ENCODE measurements around the gene C4orf17. TPM values are rescaled to one million over a fixed set of nuclear protein-coding genes. Genes with fewer than 3 reads are reported as not detected.

The C4orf17 gene
- total RNA-seq, 1 experiment from 2014 or later, result not detected

- Mint-ChIP-seq H3K4me3 (no peak overlapping the region), H3K9me3 (no peaks in the 10 kb centered on the region), H3K36me3 (no peaks in the 10 kb centered on the region), H3K4me1 (no peaks in the 10 kb centered on the region), H3K27me3 (ENCODE audit: low read depth) (no peaks in the 10 kb centered on the region), H3K27ac (no peak overlapping the region)
- CTCF ChIA-PET, result interaction anchor here (0.5 to 1.8 kb wide), 7 partner anchors 9 to 542 kb away, joined by 3 to 9 read pairs (median 6); no protein-coding TSS in a partner anchor
- POLR2A ChIA-PET, result no interaction called here
- TF ChIP-seq, protein P1, sequence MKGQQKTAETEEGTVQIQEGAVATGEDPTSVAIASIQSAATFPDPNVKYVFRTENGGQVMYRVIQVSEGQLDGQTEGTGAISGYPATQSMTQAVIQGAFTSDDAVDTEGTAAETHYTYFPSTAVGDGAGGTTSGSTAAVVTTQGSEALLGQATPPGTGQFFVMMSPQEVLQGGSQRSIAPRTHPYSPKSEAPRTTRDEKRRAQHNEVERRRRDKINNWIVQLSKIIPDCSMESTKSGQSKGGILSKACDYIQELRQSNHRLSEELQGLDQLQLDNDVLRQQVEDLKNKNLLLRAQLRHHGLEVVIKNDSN (CRISPR knock-in tag; IDR thresholded peaks at IDR 0.05), result no peak
- TF ChIP-seq MXD4 (CRISPR knock-in tag; IDR thresholded peaks at IDR 0.05; ENCODE audit: borderline replicate concordance), result no peak
- TF ChIP-seq, protein P2, sequence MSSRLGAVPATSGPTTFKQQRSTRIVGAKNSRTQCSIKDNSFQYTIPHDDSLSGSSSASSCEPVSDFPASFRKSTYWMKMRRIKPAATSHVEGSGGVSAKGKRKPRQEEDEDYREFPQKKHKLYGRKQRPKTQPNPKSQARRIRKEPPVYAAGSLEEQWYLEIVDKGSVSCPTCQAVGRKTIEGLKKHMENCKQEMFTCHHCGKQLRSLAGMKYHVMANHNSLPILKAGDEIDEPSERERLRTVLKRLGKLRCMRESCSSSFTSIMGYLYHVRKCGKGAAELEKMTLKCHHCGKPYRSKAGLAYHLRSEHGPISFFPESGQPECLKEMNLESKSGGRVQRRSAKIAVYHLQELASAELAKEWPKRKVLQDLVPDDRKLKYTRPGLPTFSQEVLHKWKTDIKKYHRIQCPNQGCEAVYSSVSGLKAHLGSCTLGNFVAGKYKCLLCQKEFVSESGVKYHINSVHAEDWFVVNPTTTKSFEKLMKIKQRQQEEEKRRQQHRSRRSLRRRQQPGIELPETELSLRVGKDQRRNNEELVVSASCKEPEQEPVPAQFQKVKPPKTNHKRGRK (CRISPR knock-in tag; IDR thresholded peaks at IDR 0.05; ENCODE audit: borderline replicate concordance), result no peak
- no peak for TF ChIP-seq RELA (CRISPR knock-in tag; IDR thresholded peaks at IDR 0.05; ENCODE audit: borderline replicate concordance)
- TF ChIP-seq ZNF416 (CRISPR knock-in tag; IDR thresholded peaks at IDR 0.05), result no peak
- TF ChIP-seq, protein P3, sequence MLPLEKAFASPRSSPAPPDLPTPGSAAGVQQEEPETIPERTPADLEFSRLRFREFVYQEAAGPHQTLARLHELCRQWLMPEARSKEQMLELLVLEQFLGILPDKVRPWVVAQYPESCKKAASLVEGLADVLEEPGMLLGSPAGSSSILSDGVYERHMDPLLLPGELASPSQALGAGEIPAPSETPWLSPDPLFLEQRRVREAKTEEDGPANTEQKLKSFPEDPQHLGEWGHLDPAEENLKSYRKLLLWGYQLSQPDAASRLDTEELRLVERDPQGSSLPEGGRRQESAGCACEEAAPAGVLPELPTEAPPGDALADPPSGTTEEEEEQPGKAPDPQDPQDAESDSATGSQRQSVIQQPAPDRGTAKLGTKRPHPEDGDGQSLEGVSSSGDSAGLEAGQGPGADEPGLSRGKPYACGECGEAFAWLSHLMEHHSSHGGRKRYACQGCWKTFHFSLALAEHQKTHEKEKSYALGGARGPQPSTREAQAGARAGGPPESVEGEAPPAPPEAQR (CRISPR knock-in tag; IDR thresholded peaks at IDR 0.05), result no peak
- TF ChIP-seq, protein P4, sequence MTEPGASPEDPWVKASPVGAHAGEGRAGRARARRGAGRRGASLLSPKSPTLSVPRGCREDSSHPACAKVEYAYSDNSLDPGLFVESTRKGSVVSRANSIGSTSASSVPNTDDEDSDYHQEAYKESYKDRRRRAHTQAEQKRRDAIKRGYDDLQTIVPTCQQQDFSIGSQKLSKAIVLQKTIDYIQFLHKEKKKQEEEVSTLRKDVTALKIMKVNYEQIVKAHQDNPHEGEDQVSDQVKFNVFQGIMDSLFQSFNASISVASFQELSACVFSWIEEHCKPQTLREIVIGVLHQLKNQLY (CRISPR knock-in tag; IDR thresholded peaks at IDR 0.05), result no peak
- TF ChIP-seq PRRX2 (CRISPR knock-in tag; IDR thresholded peaks at IDR 0.05), result no peak
- no peak for ATAC-seq
- DNase-seq (ENCODE audit: low spot score), result no peak
Observed at GRCh38 chr4:99471896-99472295, 38.9 kb upstream of the C4orf17 start.

DNA sequence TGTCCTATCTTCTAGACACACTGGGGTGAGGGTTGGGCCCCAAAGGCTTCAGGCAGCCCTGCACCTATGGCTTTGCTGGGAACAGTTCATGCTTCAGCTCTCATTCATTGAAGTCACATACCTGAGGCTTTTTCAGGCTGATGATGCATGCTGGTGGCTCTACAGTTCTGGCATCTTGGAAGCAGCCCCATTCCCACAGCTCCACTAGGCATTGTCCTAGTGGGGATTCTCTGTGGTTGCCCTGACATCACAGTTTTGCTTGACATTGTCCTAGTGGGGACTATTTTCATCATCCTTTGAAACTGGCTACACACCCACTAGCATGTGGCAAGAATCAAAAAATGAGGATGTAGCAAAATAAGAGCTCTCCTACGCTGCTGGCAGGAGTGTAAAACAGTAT, 37.7 kb upstream of the C4orf17 start:
- no peak for DNase-seq (ENCODE audit: low spot score)
- no peak overlapping the region for H3K4me3 Mint-ChIP-seq
- H3K27me3 Mint-ChIP-seq (ENCODE audit: low read depth), result no peaks in the 10 kb centered on the region; the same call in 1 of the 2 replicates
- no peak for ATAC-seq
- no peak for TF ChIP-seq ZNF396 (CRISPR knock-in tag; IDR thresholded peaks at IDR 0.05; ENCODE audit: borderline replicate concordance)
- TF ChIP-seq ZNF138 (CRISPR knock-in tag; conservative IDR thresholded peaks at IDR 0.05), result no peak
- TF ChIP-seq, protein P5, sequence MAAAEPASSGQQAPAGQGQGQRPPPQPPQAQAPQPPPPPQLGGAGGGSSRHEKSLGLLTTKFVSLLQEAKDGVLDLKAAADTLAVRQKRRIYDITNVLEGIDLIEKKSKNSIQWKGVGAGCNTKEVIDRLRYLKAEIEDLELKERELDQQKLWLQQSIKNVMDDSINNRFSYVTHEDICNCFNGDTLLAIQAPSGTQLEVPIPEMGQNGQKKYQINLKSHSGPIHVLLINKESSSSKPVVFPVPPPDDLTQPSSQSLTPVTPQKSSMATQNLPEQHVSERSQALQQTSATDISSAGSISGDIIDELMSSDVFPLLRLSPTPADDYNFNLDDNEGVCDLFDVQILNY (CRISPR knock-in tag; IDR thresholded peaks at IDR 0.05), result no peak
- no peak for TF ChIP-seq ZNF416 (CRISPR knock-in tag; IDR thresholded peaks at IDR 0.05)
- ChIA-PET CTCF (no interaction called here), POLR2A (no interaction called here)
- H3K4me1 Mint-ChIP-seq, result no peaks in the 10 kb centered on the region
- H3K9me3 Mint-ChIP-seq, result peaks cover 4% of the 10 kb centered on the region; the same call in 1 of the 2 replicates
- H3K27ac Mint-ChIP-seq, result no peak overlapping the region
- no peaks in the 10 kb centered on the region for H3K36me3 Mint-ChIP-seq

GRCh38 chr4:99483636-99484035, 27.2 kb upstream of the C4orf17 start:
- no peaks in the 10 kb centered on the region for H3K4me1 Mint-ChIP-seq
- peaks cover 53% of the 10 kb centered on the region for H3K36me3 Mint-ChIP-seq
- DNase-seq (ENCODE audit: low spot score), result no peak
- H3K4me3 Mint-ChIP-seq, result no peak overlapping the region
- ATAC-seq, result no peak
- no peak overlapping the region for H3K27ac Mint-ChIP-seq
- ChIA-PET POLR2A (no interaction called here), CTCF (no interaction called here)
- H3K27me3 Mint-ChIP-seq (ENCODE audit: low read depth), result no peaks in the 10 kb centered on the region; the same call in none of the 2 replicates
- H3K9me3 Mint-ChIP-seq, result peaks cover 96% of the 10 kb centered on the region
- TF ChIP-seq, protein P2 (CRISPR knock-in tag; IDR thresholded peaks at IDR 0.05; ENCODE audit: borderline replicate concordance), result no peak
- TF ChIP-seq OVOL2 (CRISPR knock-in tag; IDR thresholded peaks at IDR 0.05; ENCODE audit: borderline replicate concordance) (no peak), GRHL2 (CRISPR knock-in tag; IDR thresholded peaks at IDR 0.05; ENCODE audit: insufficient replicate concordance, severe bottlenecking) (no peak), NR2C2 (CRISPR knock-in tag; IDR thresholded peaks at IDR 0.05) (no peak), FOXJ3 (CRISPR knock-in tag; IDR thresholded peaks at IDR 0.05; ENCODE audit: borderline replicate concordance) (no peak), ZNF416 (CRISPR knock-in tag; IDR thresholded peaks at IDR 0.05) (no peak)
- TF ChIP-seq, protein P6, sequence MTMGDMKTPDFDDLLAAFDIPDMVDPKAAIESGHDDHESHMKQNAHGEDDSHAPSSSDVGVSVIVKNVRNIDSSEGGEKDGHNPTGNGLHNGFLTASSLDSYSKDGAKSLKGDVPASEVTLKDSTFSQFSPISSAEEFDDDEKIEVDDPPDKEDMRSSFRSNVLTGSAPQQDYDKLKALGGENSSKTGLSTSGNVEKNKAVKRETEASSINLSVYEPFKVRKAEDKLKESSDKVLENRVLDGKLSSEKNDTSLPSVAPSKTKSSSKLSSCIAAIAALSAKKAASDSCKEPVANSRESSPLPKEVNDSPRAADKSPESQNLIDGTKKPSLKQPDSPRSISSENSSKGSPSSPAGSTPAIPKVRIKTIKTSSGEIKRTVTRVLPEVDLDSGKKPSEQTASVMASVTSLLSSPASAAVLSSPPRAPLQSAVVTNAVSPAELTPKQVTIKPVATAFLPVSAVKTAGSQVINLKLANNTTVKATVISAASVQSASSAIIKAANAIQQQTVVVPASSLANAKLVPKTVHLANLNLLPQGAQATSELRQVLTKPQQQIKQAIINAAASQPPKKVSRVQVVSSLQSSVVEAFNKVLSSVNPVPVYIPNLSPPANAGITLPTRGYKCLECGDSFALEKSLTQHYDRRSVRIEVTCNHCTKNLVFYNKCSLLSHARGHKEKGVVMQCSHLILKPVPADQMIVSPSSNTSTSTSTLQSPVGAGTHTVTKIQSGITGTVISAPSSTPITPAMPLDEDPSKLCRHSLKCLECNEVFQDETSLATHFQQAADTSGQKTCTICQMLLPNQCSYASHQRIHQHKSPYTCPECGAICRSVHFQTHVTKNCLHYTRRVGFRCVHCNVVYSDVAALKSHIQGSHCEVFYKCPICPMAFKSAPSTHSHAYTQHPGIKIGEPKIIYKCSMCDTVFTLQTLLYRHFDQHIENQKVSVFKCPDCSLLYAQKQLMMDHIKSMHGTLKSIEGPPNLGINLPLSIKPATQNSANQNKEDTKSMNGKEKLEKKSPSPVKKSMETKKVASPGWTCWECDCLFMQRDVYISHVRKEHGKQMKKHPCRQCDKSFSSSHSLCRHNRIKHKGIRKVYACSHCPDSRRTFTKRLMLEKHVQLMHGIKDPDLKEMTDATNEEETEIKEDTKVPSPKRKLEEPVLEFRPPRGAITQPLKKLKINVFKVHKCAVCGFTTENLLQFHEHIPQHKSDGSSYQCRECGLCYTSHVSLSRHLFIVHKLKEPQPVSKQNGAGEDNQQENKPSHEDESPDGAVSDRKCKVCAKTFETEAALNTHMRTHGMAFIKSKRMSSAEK (CRISPR knock-in tag; IDR thresholded peaks at IDR 0.05; ENCODE audit: borderline replicate concordance), result no peak
